Panc1 (cell line): ENCODE results near the gene ANKRD33B. TPM values are rescaled to one million over a fixed set of nuclear protein-coding genes. Genes with fewer than 3 reads are reported as not detected.
"Not testable (repeated sequence)": the region's sequence is repeated elsewhere in the genome, so short reads cannot be mapped to it uniquely, and the experiment has no call there.

Source experiments
- ATAC-seq: fragments of 200-7000 bp; cut with Tn5 transposase; 2 replicates; pipeline ENCODE4 v1.9.1; 2020; ENCODE audit warnings: mild to moderate bottlenecking, moderate library complexity
- BruUV-seq: library from RNA; stranded (reverse); fragments of 400-500 nt; replicated peaks from 2 replicates; lab custom pipeline; 2021; lab: Mats Ljungman, UMichigan
- CTCF ChIA-PET: fragments of 300-600 bp; sonication (Branson Sonifier 250); formaldehyde crosslinking; loops from one replicate; lab custom pipeline; 2022; ENCODE audit warnings: antibody characterized with exemption; lab: Charles Lee
- POLR2A ChIA-PET: fragments of 300-600 bp; sonication (Branson Sonifier 250); formaldehyde crosslinking; loops from one replicate; lab custom pipeline; 2022; ENCODE audit warnings: antibody characterized with exemption; lab: Charles Lee
- DNase-seq: peaks from one replicate; pipeline ENCODE4 v3.0.0-alpha.2; 2010; ENCODE audit warnings: low read depth, low spot score
- H3K27ac ChIP-seq: 2 replicates; pipeline ENCODE4 v1.5.1; 2011; ENCODE audit warnings: mild to moderate bottlenecking, low read length, inconsistent platforms
- H3K27me3 ChIP-seq: fragments of 200-500 bp; sonication (Bioruptor generic); 2 replicates; pipeline ENCODE4 v1.6.0; 2014; ENCODE audit warnings: low read length, inconsistent platforms; ENCODE audit not compliant: control insufficient read depth, insufficient read depth
- H3K36me3 ChIP-seq: fragments of 200-500 bp; sonication (Bioruptor generic); 2 replicates; pipeline ENCODE4 v1.5.1; 2014; ENCODE audit warnings: inconsistent platforms, mild to moderate bottlenecking, low read length, moderate library complexity; ENCODE audit not compliant: control insufficient read depth, insufficient read depth
- H3K4me1 ChIP-seq: 2 replicates; pipeline ENCODE4 v1.5.1; 2011; ENCODE audit warnings: inconsistent platforms, mild to moderate bottlenecking, low read length, moderate library complexity; ENCODE audit not compliant: control insufficient read depth, insufficient read depth
- H3K4me3 ChIP-seq, 2 experiments: 2 replicates each; pipeline ENCODE4 v1.5.1; 2011 to 2012; ENCODE audit warnings: low read depth in 2 of 2, low read length in 2 of 2, mild to moderate bottlenecking in 2 of 2, inconsistent platforms in 1 of 2, moderate library complexity in 1 of 2
- H3K9me3 ChIP-seq: fragments of 200-500 bp; sonication (Bioruptor generic); 2 replicates; pipeline ENCODE4 v1.5.1; 2014; ENCODE audit warnings: low read depth, mild to moderate bottlenecking, inconsistent platforms, low read length, moderate library complexity; ENCODE audit not compliant: control insufficient read depth, insufficient read depth
- CTCF ChIP-seq: fragments of 450-650 bp; IDR thresholded peaks from 2 replicates; pipeline ENCODE4 v1.5.1; 2017; ENCODE audit warnings: mild to moderate bottlenecking
- TCF7L2 ChIP-seq: IDR thresholded peaks from 2 replicates; pipeline ENCODE4 v1.6.1; 2011; ENCODE audit warnings: mild to moderate bottlenecking, low read depth, low read length, inconsistent platforms
- in situ Hi-C: cut with HindIII; loops from 2 replicates; pipeline ENCODE4 v1.10.0; 2016; ENCODE audit warnings: low sequenced_read_pairs, low pct_unique_long_range_greater_than_20kb
- intact Hi-C: fragments of 100-400 bp; cut with micrococcal nuclease; formaldehyde crosslinking; loops from one replicate; pipeline ENCODE4 v1.10.0; 2022; ENCODE audit not compliant: unreplicated experiment
- total RNA-seq: library from RNA; stranded (reverse); gene quantifications from one replicate; pipeline ENCODE4 v1.2.1, GENCODE V29; 2021; ENCODE audit not compliant: unreplicated experiment

The ANKRD33B gene
- total RNA-seq, 1 experiment from 2014 or later = 19.1 TPM

- intact Hi-C loops = no loop called here
- Histone ChIP-seq H3K36me3 (no peaks in the 10 kb centered on the region), H3K9me3 (no peaks in the 10 kb centered on the region), H3K27ac (no peak overlapping the region), H3K27me3 (no peaks in the 10 kb centered on the region), H3K4me3 (no peak overlapping the region), H3K4me1 (peaks cover 13% of the 10 kb centered on the region; the same call in 1 of the 2 replicates)
- ChIA-PET POLR2A (interaction anchor here (0.6 kb wide), 1 partner anchor 801 kb away, joined by 4 read pairs; no protein-coding TSS in a partner anchor), CTCF (no interaction called here)
- DNase-seq (no peak), ATAC-seq (no peak)
- no TSS peak for BruUV-seq
- TF ChIP-seq CTCF (no peak), TCF7L2 (no peak)
- in situ Hi-C loops = no loop called here
Measured at GRCh38 chr5:10573487-10574145, 9.7 kb downstream of the ANKRD33B start.

- intact Hi-C loops, H3K9me3 ChIP-seq, H3K27me3 ChIP-seq, H3K4me3 ChIP-seq, BruUV-seq, ATAC-seq, POLR2A ChIA-PET, H3K36me3 ChIP-seq, in situ Hi-C loops, H3K27ac ChIP-seq, DNase-seq: not testable (repeated sequence)
- H3K4me1 ChIP-seq = peaks cover 13% of the 10 kb centered on the region; the same call in 1 of the 2 replicates
- CTCF ChIA-PET = interaction anchor here (0.5 kb wide), 1 partner anchor 849 kb away, joined by 4 read pairs; no protein-coding TSS in a partner anchor
Measured at GRCh38 chr5:10574879-10575278, 11.0 kb downstream of the ANKRD33B start.

GRCh38 chr5:10576121-10576789, 12.4 kb downstream of the ANKRD33B start:
- POLR2A ChIA-PET = no interaction called here
- H3K27me3 ChIP-seq = no peaks in the 10 kb centered on the region
- CTCF ChIA-PET = no interaction called here
- no peak for TF ChIP-seq CTCF
- H3K36me3 ChIP-seq = no peaks in the 10 kb centered on the region
- H3K4me1 ChIP-seq = peaks cover 13% of the 10 kb centered on the region; the same call in 1 of the 2 replicates
- in situ Hi-C loops (no loop called here), intact Hi-C loops (no loop called here)
- ATAC-seq = no peak
- no peak overlapping the region for H3K27ac ChIP-seq
- H3K4me3 ChIP-seq = no peak overlapping the region
- H3K9me3 ChIP-seq = no peaks in the 10 kb centered on the region
- DNase-seq = no peak
- no TSS peak for BruUV-seq
